GM12878 (cell line): ENCODE measurements around the gene SLC25A30. TPM values are rescaled to one million over a fixed set of nuclear protein-coding genes. Genes with fewer than 3 reads are reported as not detected.
A peak's percentile ranks its signal among the peaks of the same experiment; 100 is the strongest.
"Not testable (repeated sequence)": the region's sequence is repeated elsewhere in the genome, so short reads cannot be mapped to it uniquely, and the experiment has no call there.

Source experiments
- ATAC-seq: fragments of 200-7000 bp; cut with Tn5 transposase; 3 replicates; pipeline ENCODE4 v1.9.1; 2020; ENCODE audit warnings: mild to moderate bottlenecking, moderate library complexity
- BruUV-seq: library from RNA; stranded (reverse); fragments of 400-500 nt; replicated peaks from 2 replicates; lab custom pipeline; 2021; lab: Mats Ljungman, UMichigan
- CTCF ChIA-PET: fragments of 300-600 bp; sonication (Branson Sonifier 250); formaldehyde crosslinking; extraction: SDS; loops from one replicate; lab custom pipeline; 2021; ENCODE audit warnings: inconsistent platforms; lab: Yijun Ruan, JAX
- POLR2A ChIA-PET: fragments of 350-600 bp; formaldehyde crosslinking; extraction: SDS; loops from one replicate; lab custom pipeline; 2021; ENCODE audit warnings: inconsistent platforms; lab: Charles Lee
- RAD21 ChIA-PET: fragments of 300-600 bp; sonication (Branson Sonifier 250); formaldehyde crosslinking; loops from one replicate; lab custom pipeline; 2023; ENCODE audit warnings: antibody characterized with exemption; ENCODE audit not compliant: unreplicated experiment; lab: Charles Lee
- SMC1A ChIA-PET: fragments of 300-600 bp; sonication (Branson Sonifier 250); formaldehyde crosslinking; loops from one replicate; lab custom pipeline; 2023; ENCODE audit not compliant: unreplicated experiment, uncharacterized antibody; lab: Charles Lee
- DNase-seq: peaks from one replicate; pipeline ENCODE4 v3.0.0-alpha.2; 2011; ENCODE audit warnings: low read depth, low spot score
- FAIRE-seq: peaks from 3 replicates; lab custom pipeline; 2011; peaks lifted over from hg19 to GRCh38; lab: Jason Lieb, UNC
- H2AFZ ChIP-seq: 2 replicates; pipeline ENCODE4 v1.6.0; 2011; ENCODE audit warnings: low read depth, low read length, control low read depth; ENCODE audit not compliant: control insufficient read depth
- H3K27ac ChIP-seq: 2 replicates; pipeline ENCODE4 v1.5.1; 2011; ENCODE audit warnings: control low read depth; ENCODE audit not compliant: control insufficient read depth, insufficient read depth
- H3K27me3 ChIP-seq, 2 experiments: replicated peaks in 1 of 2; 2 replicates each; pipeline versions ENCODE4 v1.6.0 to v1.6.1; 2011; ENCODE audit warnings: low read length in 1 of 2; ENCODE audit not compliant: control insufficient read depth in 2 of 2, insufficient read depth in 2 of 2
- H3K36me3 ChIP-seq, 2 experiments: 2 replicates each; pipeline ENCODE4 v1.5.1; 2011; ENCODE audit warnings: low read length in 1 of 2; ENCODE audit not compliant: control insufficient read depth in 2 of 2, insufficient read depth in 2 of 2
- H3K4me1 ChIP-seq: 2 replicates; pipeline ENCODE4 v1.6.1; 2011; ENCODE audit warnings: mild to moderate bottlenecking, low read length, moderate library complexity, mixed read lengths; ENCODE audit not compliant: control insufficient read depth, insufficient read depth
- H3K4me2 ChIP-seq: 2 replicates; pipeline ENCODE4 v1.6.0; 2011; ENCODE audit warnings: control low read depth; ENCODE audit not compliant: control insufficient read depth, insufficient read depth
- H3K4me3 ChIP-seq: fragments of 200-600 bp; sonication (generic); 2 replicates; pipeline ENCODE4 v1.5.1; 2016
- H3K79me2 ChIP-seq: 2 replicates; pipeline ENCODE4 v1.6.0; 2011; ENCODE audit warnings: low read length; ENCODE audit not compliant: control insufficient read depth, insufficient read depth
- H3K9ac ChIP-seq: 2 replicates; pipeline ENCODE4 v1.8.0; 2011; ENCODE audit warnings: low read length, control low read depth, mixed read lengths; ENCODE audit not compliant: control insufficient read depth, insufficient read depth
- H3K9me3 ChIP-seq: replicated peaks from 3 replicates; pipeline ENCODE4 v1.5.1; 2011; ENCODE audit warnings: mild to moderate bottlenecking, low read length; ENCODE audit not compliant: control insufficient read depth, insufficient read depth
- H4K20me1 ChIP-seq: 2 replicates; pipeline ENCODE4 v1.6.0; 2011; ENCODE audit not compliant: control insufficient read depth, insufficient read depth
- E2F8 ChIP-seq: fragments of 450-650 bp; IDR thresholded peaks from 2 replicates; pipeline ENCODE4 v1.6.1; 2018; ENCODE audit warnings: mild to moderate bottlenecking, low read depth, moderate library complexity; ENCODE audit not compliant: partially characterized antibody
- NFYB ChIP-seq: IDR thresholded peaks from 2 replicates; pipeline ENCODE4 v1.6.1; 2011; ENCODE audit warnings: low read depth, mild to moderate bottlenecking, low read length, improper control_type of control experiment, moderate library complexity; ENCODE audit not compliant: insufficient read depth
- NR2C1 ChIP-seq: fragments of 450-650 bp; IDR thresholded peaks from 2 replicates; pipeline ENCODE4 v1.6.1; 2017; ENCODE audit warnings: antibody characterized with exemption, mild to moderate bottlenecking, moderate library complexity
- WGBS: methylation state at CpG from one replicate; pipeline ENCODE4 v1.1.6; 2016; ENCODE audit warnings: low lambda C conversion rate; ENCODE audit not compliant: insufficient replicate concordance, insufficient coverage; ENCODE audit errors: missing lambda C conversion rate; 5-methylcytosine and 5-hydroxymethylcytosine counted together
- in situ Hi-C: fragments of 300-500 bp; cut with MboI; formaldehyde crosslinking; loops from 9 replicates; pipeline ENCODE4 v1.14.3; 2018; ENCODE audit warnings: mixed read lengths
- intact Hi-C: fragments of 100-400 bp; cut with micrococcal nuclease; formaldehyde crosslinking; loops from one replicate; pipeline ENCODE4 v1.14.2; 2022; ENCODE audit not compliant: unreplicated experiment
- polyA plus RNA-seq, 11 experiments: library from polyadenylated mRNA; depleted of rRNA in 4 of 11; unstranded in 6 of 11; stranded (reverse) in 5 of 11; fragments of >200 nt; fragmentation: Nextera tagmentation in 4 of 11; fragmentation: Illumina TruSeq in 1 of 11; extraction: Ambion mirVana in 4 of 11; extraction: Trizol in 1 of 11; gene quantifications; 1 replicate in 1 of 11; 2 replicates in 10 of 11; pipeline versions ENCODE4 v1.2.1 to v1.2.3, GENCODE V29; 2011 to 2016; ENCODE audit warnings: inconsistent platforms in 2 of 11, missing spikeins in 2 of 11, low read depth in 1 of 11
- total RNA-seq, 4 experiments: library from RNA; depleted of rRNA in 3 of 4; stranded (reverse); fragments of >200 nt in 3 of 4; fragmentation: Illumina TruSeq in 1 of 4; extraction: Trizol in 1 of 4; gene quantifications; 2 replicates each; pipeline versions ENCODE4 v1.2.1 to v1.2.3, GENCODE V29; 2013 to 2021

SLC25A30 gene
- total and polyA plus RNA-seq, 10 of the 15 experiments (the other 5 are each of a cell fraction or from before 2014, with no cell fraction given) = 2.4 to 18.0 (median 8.9) TPM

GRCh38 chr13:45388664-45389063 is 29.5 kb downstream of the SLC25A30 start (continued):
- TF ChIP-seq E2F8 (no peak), NR2C1 (no peak)
- TF ChIP-seq, all 136 proteins: peak for 0

- H3K4me3 ChIP-seq, H3K36me3 ChIP-seq, FAIRE-seq, BruUV-seq, H3K4me1 ChIP-seq, H3K9ac ChIP-seq, H3K9me3 ChIP-seq, H2AFZ ChIP-seq, H4K20me1 ChIP-seq, DNase-seq, ATAC-seq, intact Hi-C loops, H3K27ac ChIP-seq, in situ Hi-C loops, RAD21 ChIA-PET, H3K79me2 ChIP-seq, SMC1A ChIA-PET, H3K4me2 ChIP-seq, H3K27me3 ChIP-seq: not testable (repeated sequence)
- WGBS = 95% methylated on average over 17 of the region's 17 CpGs
- peak; percentile 52; the same call in 1 of the 2 replicates for TF ChIP-seq NFYB
- POLR2A ChIA-PET = interaction anchor here (0.6 to 1.1 kb wide), 2 partner anchors 45 to 348 kb away, joined by 3 read pairs; no protein-coding TSS in a partner anchor
- CTCF ChIA-PET = interaction anchor here (0.6 kb wide), 1 partner anchor 340 kb away, joined by 3 read pairs; no protein-coding TSS in a partner anchor
These were observed 31.1 kb downstream of the SLC25A30 start for GRCh38 chr13:45386892-45387575.
